ENCODE data around the gene VAT1L. TPM values are rescaled to one million over a fixed set of nuclear protein-coding genes. Genes with fewer than 3 reads are reported as not detected.

The VAT1L gene
- total RNA-seq, 4 donors from 2014 or later = 0.80 to 1.4 (median 1.2) TPM

DNA sequence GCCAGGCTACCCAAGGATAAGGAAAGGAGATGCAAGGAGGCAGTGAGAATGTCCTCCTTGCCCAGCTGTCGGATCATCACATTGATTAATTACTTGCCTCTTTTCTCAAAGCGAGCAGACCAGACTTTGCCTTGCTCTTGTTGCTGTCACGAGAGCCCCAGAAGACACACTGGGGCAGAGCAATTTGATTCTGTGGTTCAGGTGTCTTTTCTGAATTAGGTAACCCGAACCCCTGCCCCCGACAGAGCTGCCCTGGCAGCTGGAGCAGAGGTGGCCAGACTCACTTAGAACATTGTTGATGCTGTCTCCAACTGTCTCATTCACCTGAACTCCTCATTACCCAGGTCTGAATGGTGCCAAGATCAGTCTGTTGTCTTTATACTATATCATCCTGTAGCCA, 34.3 kb downstream of the VAT1L start:
- Histone ChIP-seq H3K9me3 (no peaks in the 10 kb centered on the region), H3K4me1 (no peaks in the 10 kb centered on the region), H3K4me3 (no peak overlapping the region), H3K36me3 (no peaks in the 10 kb centered on the region), H3K27me3 (peaks cover 11% of the 10 kb centered on the region), H3K27ac (no peak overlapping the region)
- intact Hi-C loops (cut with DNase I; ENCODE audit: low total_unique reads) (no loop called here), in situ Hi-C loops (cut with MboI; ENCODE audit: low pct_ligation_motif_present in 1 of 4, low pct_unique_long_range_greater_than_20kb in 1 of 4, low sequenced_read_pairs in 3 of 4) (no loop called here)
- DNase-seq = no peak
- WGBS, 2 donors (ENCODE audit: low coverage in 1 of 2) = 67 to 81% methylated on average over 4 to 5 of the region's 5 CpGs
- TF ChIP-seq EP300 (IDR thresholded peaks at IDR 0.05; ENCODE audit: low read depth) (no peak), POLR2A (IDR thresholded peaks at IDR 0.05) (no peak), POLR2AphosphoS5 (IDR thresholded peaks at IDR 0.05) (no peak)
- TF ChIP-seq, protein P1, sequence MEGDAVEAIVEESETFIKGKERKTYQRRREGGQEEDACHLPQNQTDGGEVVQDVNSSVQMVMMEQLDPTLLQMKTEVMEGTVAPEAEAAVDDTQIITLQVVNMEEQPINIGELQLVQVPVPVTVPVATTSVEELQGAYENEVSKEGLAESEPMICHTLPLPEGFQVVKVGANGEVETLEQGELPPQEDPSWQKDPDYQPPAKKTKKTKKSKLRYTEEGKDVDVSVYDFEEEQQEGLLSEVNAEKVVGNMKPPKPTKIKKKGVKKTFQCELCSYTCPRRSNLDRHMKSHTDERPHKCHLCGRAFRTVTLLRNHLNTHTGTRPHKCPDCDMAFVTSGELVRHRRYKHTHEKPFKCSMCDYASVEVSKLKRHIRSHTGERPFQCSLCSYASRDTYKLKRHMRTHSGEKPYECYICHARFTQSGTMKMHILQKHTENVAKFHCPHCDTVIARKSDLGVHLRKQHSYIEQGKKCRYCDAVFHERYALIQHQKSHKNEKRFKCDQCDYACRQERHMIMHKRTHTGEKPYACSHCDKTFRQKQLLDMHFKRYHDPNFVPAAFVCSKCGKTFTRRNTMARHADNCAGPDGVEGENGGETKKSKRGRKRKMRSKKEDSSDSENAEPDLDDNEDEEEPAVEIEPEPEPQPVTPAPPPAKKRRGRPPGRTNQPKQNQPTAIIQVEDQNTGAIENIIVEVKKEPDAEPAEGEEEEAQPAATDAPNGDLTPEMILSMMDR (IDR thresholded peaks at IDR 0.05) = no peak

DNA sequence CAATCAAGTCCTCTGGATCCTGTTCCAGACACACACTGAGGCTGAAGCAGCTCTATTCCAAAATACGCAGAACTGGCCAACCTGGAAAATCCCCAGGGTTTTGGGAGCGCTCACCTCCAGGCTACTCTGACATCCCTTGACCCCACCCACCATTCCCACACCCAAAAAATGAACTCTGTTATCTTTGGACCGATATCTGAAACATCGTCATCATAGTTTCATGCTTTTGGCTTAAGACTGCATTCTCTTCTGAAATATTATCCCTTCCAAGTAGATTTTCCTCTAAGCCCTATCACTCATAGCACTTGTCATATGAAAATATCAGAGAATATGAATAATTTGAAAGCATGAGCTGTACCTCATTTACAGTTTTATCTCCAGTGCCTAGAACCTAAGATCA, 34.7 kb downstream of the VAT1L start:
- Histone ChIP-seq H3K4me3 (no peak overlapping the region), H3K4me1 (no peaks in the 10 kb centered on the region), H3K27me3 (peaks cover 11% of the 10 kb centered on the region), H3K27ac (no peak overlapping the region), H3K9me3 (no peaks in the 10 kb centered on the region), H3K36me3 (no peaks in the 10 kb centered on the region)
- in situ Hi-C loops (cut with MboI; ENCODE audit: low pct_ligation_motif_present in 1 of 4, low pct_unique_long_range_greater_than_20kb in 1 of 4, low sequenced_read_pairs in 3 of 4) = no loop called here
- DNase-seq = no peak
- intact Hi-C loops (cut with DNase I; ENCODE audit: low total_unique reads) = no loop called here
- 66 to 79% methylated on average over 3 to 4 of the region's 4 CpGs for WGBS, 2 donors (ENCODE audit: low coverage in 1 of 2)
- TF ChIP-seq POLR2A (IDR thresholded peaks at IDR 0.05) (no peak), POLR2AphosphoS5 (IDR thresholded peaks at IDR 0.05) (no peak), EP300 (IDR thresholded peaks at IDR 0.05; ENCODE audit: low read depth) (no peak)
- TF ChIP-seq, protein P1 (IDR thresholded peaks at IDR 0.05) = no peak

DNA sequence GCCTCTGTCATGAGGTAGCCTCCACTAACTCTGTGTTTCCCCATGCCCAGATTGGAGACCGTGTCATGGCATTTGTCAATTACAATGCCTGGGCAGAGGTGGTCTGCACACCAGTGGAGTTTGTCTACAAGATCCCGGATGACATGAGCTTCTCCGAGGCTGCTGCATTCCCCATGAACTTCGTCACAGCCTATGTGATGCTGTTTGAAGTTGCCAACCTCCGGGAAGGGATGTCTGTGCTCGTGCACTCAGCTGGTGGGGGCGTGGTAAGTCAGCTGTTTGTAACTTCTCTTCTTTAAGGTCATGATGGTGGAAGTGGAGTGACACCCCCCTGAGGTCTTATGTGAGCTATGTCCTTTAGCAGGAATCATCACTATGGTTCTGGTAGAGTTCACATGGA, 36.8 kb downstream of the VAT1L start:
- WGBS, 2 donors (ENCODE audit: low coverage in 1 of 2) = 80 to 82% methylated on average over 1 to 7 of the region's 7 CpGs
- in situ Hi-C loops (cut with MboI; ENCODE audit: low pct_ligation_motif_present in 1 of 4, low pct_unique_long_range_greater_than_20kb in 1 of 4, low sequenced_read_pairs in 3 of 4) = no loop called here
- no peak for DNase-seq

DNA sequence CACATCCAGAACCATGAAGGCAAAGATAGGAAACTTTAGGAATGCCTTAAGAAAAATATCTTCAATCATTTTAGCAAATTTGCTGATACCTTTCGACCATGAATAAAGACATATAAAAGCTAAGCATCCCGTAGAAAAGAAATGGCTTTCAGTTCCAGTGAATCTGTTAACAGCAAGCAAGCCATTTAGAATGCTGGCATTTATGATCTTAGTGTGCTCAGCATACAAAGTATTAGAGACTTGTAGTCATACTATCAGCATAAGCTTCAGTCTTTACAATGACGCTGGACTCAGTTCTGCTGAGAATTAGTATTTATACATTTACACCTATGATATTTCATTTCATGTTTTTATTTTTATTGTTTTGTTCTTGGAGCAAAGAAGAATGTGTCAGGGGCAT, 38.7 kb downstream of the VAT1L start:
- no peaks in the 10 kb centered on the region for H3K36me3 ChIP-seq
- H3K9me3 ChIP-seq = no peaks in the 10 kb centered on the region
- H3K4me1 ChIP-seq = no peaks in the 10 kb centered on the region
- intact Hi-C loops (cut with DNase I; ENCODE audit: low total_unique reads) = no loop called here
- H3K4me3 ChIP-seq = no peak overlapping the region
- 82% methylated on average over 3 of the region's 3 CpGs for WGBS, 2 donors (ENCODE audit: low coverage in 1 of 2)
- no peak for DNase-seq
- in situ Hi-C loops (cut with MboI; ENCODE audit: low pct_ligation_motif_present in 1 of 4, low pct_unique_long_range_greater_than_20kb in 1 of 4, low sequenced_read_pairs in 3 of 4) = no loop called here
- no peaks in the 10 kb centered on the region for H3K27me3 ChIP-seq
- no peak for TF ChIP-seq POLR2AphosphoS5 (IDR thresholded peaks at IDR 0.05)
- TF ChIP-seq, protein P1 (IDR thresholded peaks at IDR 0.05) = no peak
- no peak for TF ChIP-seq POLR2A (IDR thresholded peaks at IDR 0.05)
- no peak for TF ChIP-seq EP300 (IDR thresholded peaks at IDR 0.05; ENCODE audit: low read depth)
- no peak overlapping the region for H3K27ac ChIP-seq

More for the DNA sequence above, 36.8 kb downstream of the VAT1L start:
- Histone ChIP-seq H3K27ac (no peak overlapping the region), H3K36me3 (no peaks in the 10 kb centered on the region), H3K4me1 (no peaks in the 10 kb centered on the region), H3K9me3 (no peaks in the 10 kb centered on the region), H3K4me3 (no peak overlapping the region), H3K27me3 (peaks cover 5% of the 10 kb centered on the region)
- intact Hi-C loops (cut with DNase I; ENCODE audit: low total_unique reads) = no loop called here
- TF ChIP-seq POLR2AphosphoS5 (IDR thresholded peaks at IDR 0.05) (no peak), EP300 (IDR thresholded peaks at IDR 0.05; ENCODE audit: low read depth) (no peak), POLR2A (IDR thresholded peaks at IDR 0.05) (no peak)
- TF ChIP-seq, protein P1 (IDR thresholded peaks at IDR 0.05) = no peak
